ENCODE data around the gene PPM1K.

Gene PPM1K

GRCh38 chr4:88276952-88277710, 7.2 kb downstream of the PPM1K start:
- no peak for DNase-seq (ENCODE audit: low read depth)

GRCh38 chr4:88275949-88276515, 8.3 kb downstream of the PPM1K start:
- no peak for DNase-seq (ENCODE audit: low read depth)

DNA sequence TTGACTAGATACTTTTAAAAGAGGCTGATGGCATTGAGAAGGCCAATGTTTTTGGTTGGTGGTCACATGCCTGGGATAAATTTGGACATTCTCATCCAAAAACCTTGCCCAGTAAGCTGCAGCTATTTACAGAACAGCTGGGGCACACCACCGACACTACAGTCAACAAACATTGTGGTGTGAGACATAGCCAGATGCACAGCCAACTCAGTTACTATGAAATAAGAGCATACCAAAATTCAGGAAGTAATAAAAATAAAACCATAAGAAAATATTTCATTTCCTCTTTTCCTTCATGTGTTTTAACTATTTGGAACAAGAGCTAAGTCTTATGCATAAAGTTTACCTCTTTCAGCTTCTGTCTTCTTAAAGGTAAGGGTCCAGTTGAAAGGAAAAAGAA, 8.8 kb downstream of the PPM1K start:
- no peak for DNase-seq (ENCODE audit: low read depth)

- no peak for DNase-seq (ENCODE audit: low read depth)
Measured at GRCh38 chr4:88268913-88269312, 15.4 kb downstream of the PPM1K start.

GRCh38 chr4:88264336-88264735, 20.0 kb downstream of the PPM1K start:
- no peak for DNase-seq (ENCODE audit: low read depth)

GRCh38 chr4:88257726-88258125, 26.6 kb downstream of the PPM1K start:
- DNase-seq (ENCODE audit: low read depth): no peak

GRCh38 chr4:88255111-88255510, 29.2 kb downstream of the PPM1K start:
- no peak for DNase-seq (ENCODE audit: low read depth)

DNA sequence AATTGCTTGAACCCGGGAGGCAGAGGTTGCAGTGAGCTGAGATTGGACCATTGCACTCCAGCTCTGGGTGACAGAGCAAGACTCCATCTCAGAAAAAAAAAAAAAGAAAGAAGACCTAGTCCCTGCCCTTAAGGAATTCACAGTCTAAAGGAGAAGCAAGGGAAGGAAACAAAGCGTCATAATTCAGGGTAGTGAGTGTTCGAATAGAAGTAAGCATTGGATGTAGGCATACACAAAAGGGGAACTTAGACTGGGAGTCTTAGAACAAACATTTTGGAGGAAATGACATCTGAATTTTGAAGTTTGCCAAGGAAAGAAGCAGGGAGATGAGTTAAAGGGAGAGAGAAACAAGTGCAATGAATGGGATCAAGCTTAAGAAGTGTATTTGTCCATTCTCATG, 32.4 kb downstream of the PPM1K start:
- DNase-seq (ENCODE audit: low read depth): no peak

DNA sequence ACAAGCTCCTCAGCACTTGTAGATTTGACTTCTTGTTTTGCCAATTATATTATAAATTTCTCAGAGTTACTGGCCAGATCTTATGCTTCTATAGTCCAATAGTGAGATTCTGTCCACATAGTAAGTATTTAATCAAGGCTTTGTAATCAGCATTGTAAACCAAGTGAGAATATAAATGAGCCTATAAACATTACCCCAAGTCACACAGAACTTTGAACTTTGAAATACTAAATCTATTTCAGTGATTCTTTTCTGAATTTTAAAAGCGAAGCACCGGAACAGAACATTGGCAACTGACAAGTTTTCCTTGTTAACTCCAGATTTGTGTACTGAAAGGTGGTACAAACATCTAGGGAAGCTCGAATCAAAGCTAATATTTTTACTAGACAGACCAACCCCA, 37.2 kb downstream of the PPM1K start:
- DNase-seq (ENCODE audit: low read depth): no peak

- no peak for DNase-seq (ENCODE audit: low read depth)
Measured at GRCh38 chr4:88246600-88246999, 37.8 kb downstream of the PPM1K start.

- DNase-seq (ENCODE audit: low read depth): peak; percentile 4
Measured at GRCh38 chr4:88244816-88245579, 39.4 kb downstream of the PPM1K start.

GRCh38 chr4:88244056-88244455, 40.3 kb downstream of the PPM1K start:
- DNase-seq (ENCODE audit: low read depth): no peak

DNA sequence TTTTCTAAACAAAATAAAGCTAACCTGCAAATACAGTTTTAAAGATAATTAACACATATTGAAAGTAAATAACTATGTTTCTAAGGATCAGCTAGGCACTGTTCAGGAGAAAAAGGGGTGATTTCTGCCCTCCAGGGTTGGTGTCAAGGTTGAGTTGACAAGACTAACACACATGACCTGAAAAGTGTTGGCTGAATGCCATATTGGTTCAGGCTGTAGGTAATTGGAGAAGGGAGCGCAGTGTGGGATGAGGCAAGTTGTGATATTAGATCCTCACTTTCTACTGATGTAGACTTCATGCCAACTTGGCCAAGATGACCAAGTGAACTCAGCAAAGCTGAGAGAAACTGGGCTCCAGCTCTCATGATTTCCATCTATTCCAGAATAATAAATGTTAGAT, 42.2 kb downstream of the PPM1K start:
- no peak for DNase-seq (ENCODE audit: low read depth)

GRCh38 chr4:88240297-88240714, 44.1 kb downstream of the PPM1K start:
- DNase-seq (ENCODE audit: low read depth): no peak

- DNase-seq (ENCODE audit: low read depth): no peak
Measured at GRCh38 chr4:88230969-88231771, 53.2 kb downstream of the PPM1K start.

DNA sequence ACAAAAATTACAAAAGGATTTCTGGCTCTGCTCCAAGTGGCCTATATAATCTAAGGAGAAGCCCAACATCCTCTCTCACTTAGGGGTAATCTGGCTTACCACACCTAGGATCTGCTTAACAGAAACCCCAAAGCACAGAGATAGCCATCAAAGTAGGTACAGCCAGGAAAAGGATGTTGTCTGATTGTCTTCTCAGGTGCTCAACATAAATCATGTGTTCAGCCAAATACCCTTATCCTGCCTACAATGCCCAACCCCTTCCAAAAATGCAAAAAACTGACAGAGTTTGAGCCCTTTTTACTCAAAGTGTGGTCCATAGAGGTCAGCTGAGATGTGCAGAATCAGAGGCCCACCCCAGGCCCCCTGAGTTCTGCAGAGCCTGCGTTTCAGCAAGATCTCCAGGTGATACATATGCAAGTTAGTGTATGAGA, 53.9 kb downstream of the PPM1K start:
- no peak for DNase-seq (ENCODE audit: low read depth)

GRCh38 chr4:88227734-88228133, 56.6 kb downstream of the PPM1K start:
- no peak for DNase-seq (ENCODE audit: low read depth)

GRCh38 chr4:88226143-88226542, 58.2 kb downstream of the PPM1K start:
- no peak for DNase-seq (ENCODE audit: low read depth)

DNA sequence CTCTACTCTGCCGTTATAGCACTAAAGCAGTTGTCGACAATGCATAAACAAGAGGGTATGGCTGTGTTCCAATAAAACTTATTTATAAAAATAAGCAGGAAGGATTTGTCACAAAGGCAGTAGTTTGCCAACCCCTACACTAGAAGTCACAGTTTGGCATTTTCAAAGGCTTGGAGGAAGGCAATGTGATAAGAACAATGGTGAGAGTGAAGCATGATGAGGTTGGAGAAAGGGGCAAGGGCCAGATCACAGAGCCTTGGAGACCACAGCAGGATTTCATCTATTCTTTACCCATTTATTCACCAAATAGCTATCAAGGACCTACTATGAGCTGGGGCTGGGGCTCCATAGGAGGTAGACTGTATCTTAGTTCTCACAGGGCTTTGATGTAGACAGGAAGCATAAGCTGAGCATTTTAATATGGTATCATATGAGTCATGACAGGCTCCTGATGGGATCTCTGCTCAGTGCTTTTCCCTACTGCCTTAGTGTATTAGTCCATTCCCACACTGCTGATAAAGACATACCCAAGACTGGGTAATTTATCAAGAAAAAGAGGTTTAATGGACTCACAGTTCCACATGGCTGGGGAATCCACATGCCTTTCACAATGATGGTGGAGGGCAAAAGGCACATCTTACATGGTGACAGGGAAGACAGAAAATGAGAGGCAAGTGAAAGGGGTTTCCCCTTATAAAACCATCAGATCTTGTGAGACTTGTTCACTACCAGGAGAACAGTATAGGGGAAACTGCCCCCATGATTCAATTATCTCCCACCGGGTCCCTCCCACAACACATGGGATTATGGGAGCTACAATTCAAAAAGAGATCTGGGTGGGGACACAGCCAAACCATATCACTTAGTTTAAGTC, 58.9 kb downstream of the PPM1K start:
- no peak for DNase-seq (ENCODE audit: low read depth)

GRCh38 chr4:88223516-88223915, 60.8 kb downstream of the PPM1K start:
- no peak for DNase-seq (ENCODE audit: low read depth)

DNA sequence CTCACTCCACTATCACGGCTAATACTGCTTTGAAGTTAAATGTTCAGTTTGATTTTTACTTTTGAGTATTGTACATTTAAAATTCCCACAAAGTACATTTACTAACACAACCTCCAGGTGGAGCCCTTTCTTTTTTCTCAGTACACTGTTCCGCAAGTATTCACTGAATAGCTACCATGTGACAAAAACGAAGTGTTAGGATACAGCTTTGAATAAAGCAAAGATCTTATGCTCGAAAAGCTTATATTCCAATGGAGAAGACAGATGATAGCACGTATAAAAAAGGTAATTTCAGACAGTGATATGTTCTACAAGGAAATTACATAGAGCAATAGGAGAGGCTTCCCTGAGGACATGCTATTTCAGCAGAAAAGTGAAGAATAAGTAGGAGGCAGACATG, 65.3 kb downstream of the PPM1K start:
- DNase-seq (ENCODE audit: low read depth): no peak

Measured in activated T-helper 1 cell treated with Interleukin-2 at 50 U/mL for 16 hours (primary cell).